NCI-H510A (cell line): ENCODE data around the gene GLT6D1.

Source experiments
- DNase-seq: peaks from one replicate; lab custom pipeline; 2025; lab: John Stamatoyannopoulos, UW

GLT6D1 gene

DNA sequence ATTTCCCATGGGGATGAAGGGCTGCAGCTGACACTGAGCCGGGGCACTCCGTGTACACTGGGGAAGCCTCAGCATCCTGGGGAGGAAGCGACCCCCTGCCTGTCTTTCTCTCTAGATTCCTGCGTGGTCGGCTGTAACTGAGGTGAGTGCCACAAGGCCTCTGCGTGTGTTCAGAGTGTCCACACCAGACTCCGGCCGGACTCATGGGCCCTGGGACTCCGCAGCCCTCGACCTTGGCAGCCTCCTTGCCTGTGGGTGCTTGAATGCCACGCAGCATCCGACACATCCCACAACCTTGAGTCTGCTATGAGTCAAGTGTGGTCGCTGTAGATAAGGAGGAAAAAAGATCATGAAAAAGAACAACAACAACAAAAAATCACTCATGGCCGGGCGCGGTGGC is 54.4 kb downstream of the GLT6D1 start:
- no peak for DNase-seq

DNA sequence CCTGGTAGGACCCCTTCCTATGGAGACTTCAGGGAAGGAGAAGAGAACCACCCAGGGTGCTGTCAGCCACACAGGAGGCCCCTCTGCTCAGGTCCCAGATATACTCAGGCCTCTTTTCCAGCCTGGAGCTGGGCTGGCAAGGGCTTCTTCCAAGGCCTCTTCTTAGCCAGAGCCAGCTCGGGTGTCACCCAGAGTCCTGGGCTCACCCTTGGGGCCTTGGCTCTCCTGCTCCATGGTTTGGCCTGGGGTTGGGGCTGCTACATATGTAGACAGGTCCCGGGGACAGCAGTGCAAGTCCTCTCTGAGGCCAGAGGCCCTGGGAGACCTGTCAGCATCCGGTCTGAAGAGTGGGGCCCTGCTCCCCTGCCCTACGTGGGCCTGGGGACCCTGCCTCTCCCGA is 55.0 kb downstream of the GLT6D1 start:
- no peak for DNase-seq

DNA sequence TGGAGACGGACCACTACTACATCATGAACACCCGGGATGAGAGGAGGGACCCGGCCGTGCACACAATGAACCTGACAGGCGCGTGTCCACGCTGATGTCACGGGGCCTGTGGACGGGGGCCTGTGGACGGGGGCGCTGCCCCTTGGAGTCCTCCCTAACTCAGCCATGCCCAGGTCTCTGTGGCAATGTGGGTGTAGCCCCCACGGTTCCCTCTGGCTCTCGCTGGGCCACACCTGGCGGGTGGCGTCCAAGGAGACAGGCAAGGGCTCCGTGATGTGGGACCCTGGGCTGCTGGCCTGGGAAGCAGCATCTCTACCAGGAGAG is 55.7 kb downstream of the GLT6D1 start:
- DNase-seq, result no peak

DNA sequence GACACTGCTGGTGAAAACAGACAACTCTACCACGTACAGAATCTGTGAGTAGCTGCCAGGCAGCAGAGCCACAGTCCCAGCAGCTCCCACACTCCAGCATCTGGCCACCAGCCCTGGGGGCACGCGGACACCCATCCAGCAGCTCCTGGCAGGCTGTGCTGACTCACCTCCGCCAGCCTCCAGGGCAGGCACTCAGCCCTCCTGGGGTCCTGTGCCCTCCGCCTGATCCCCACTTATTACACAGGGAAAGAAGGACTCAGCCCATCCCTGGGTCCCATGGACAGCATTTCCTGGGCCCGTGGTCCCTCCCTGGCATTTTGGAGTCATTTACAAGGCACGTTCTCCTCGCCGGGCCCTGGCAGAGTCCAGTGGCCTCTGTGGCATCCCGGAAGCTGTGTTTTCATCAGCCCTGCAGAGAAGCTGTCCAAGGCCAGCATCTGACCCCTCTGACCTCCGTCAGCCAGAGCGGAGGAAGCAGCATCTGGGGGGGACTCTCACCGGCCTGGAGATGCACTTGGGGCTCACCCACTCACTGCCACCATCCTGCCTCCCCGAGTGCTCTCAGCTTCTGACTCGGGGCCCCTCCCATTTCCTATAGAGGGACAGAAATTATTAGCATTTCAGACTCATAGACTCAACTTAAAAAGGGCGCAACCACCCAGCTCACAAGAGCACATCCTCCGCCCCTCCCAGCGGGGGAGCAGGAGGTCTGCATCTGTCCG is 56.2 kb downstream of the GLT6D1 start:
- DNase-seq, result no peak

DNA sequence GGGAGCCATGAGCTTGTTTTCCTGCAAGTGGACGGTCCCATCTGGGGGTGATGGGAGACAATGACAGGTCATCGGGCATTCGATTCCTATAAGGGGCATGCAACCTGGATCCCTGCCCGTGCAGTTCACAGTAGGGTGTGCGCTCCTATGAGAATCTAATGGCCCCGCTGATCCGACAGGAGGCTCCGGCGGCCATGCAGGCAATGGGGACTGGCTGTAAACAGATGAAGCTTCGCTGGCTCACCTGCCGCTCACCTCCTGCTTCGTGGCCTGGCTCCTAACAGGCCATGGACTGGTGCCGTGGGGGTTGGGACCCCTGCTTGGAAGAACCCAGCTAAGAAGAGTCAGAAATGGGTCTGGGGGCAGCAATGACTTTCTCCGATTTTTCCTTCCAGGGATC is 56.8 kb downstream of the GLT6D1 start:
- DNase-seq, result no peak

DNA sequence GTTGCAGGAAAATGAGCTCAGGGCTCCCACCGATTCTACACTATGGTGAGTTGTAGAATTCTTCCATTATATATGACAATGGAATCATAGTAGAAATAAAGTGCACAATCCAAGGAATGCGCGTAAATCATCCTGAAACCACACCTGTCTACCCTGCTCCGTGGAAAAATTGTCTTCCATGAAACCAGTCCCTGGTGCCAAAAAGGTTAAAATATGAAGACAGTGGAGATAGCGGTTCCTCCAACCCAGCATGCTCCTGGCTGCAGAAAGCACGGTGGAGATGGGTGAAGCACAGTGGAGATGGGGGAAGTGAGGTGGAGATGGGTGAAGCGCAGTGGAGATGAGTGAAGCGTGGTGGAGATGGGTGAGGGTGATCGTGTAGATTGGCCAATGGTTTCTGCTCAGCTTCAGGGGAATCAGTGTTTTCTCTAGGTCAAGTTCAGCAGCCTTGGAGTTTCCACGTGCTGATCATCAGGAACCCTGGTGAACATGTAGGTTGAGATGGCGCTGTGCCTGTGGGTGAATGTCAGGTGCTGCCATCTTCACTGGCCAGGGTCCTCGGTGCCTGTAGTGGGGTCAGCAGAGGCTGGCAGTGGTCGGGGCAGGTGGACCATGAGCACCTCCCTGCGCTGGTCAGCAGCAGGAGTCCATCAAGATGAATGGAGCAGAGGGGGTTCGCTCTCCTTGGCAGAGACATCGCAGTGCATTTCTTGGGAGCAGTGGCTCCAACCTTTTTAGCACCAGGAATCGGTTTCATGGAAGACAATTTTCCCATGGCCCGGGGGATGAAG is 57.5 kb downstream of the GLT6D1 start:
- DNase-seq, result no peak

DNA sequence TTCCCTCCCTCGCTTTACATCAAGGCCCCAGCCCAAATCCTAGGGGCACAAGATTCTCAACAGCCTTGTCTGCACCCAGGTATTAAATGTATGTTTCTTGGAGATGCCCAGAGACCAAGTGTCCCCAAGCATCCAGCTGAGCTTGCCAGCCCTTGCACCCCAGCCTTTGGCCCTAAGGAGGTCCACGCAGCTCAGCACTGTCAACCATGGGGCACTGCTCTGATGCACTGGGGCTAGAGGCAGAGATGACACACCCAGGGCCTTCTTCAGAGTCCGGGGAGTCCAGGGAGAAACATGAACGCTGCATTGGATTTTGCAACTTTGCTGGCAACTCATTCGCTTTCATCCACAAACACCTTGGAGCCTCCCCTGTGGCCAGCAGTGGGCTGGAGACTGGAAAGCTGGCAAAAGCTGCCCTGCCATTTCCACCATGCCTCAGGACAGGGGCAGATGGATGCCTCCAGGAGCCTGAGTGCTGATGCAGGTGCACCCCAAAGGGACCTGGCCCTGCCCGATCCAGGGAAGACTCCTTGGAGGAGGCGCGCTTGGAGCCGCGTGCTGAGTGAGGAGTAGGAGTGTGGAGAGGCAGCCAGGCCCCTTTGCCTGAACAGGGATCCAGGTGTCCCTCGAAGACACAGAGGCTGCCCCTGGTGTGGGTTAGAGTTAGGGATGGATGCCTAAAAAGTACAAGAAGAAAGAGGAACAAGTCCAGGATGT is 58.5 kb downstream of the GLT6D1 start:
- no peak for DNase-seq

DNA sequence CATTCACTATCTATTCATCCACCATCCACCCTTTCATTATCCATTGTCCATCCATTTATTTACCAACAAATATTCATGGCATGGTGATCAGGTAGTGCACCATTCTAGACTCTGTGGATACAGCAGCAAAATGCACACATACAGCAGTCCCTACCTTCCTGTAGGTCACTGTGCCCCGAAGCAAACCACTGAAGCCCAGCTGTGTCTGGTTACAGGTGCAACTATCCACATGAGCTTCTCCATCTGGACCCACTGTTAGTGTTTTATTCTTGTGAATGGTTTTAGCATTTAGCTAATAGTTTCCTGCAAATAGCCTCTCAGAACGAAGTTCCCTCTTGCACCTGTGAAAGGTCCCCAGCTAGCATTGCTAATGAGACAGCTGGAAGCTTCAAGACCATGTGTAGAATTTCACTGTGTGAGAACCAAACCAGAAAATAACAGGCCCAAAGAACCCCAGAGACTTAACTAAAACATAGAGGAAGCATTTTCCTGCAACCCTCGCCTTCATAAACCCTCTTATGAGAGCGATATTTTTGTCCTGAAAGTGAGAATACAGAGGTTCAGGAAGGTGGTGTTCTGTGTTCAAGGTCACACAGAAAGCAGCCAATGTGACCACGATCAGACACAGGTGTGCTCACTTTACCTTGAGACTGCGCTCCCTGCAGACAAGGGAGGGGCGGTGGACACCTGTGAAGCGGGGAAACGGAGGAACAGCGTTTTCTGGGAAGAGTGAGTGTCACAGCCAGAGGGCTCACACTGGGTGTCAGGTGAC is 59.3 kb downstream of the GLT6D1 start:
- no peak for DNase-seq

DNA sequence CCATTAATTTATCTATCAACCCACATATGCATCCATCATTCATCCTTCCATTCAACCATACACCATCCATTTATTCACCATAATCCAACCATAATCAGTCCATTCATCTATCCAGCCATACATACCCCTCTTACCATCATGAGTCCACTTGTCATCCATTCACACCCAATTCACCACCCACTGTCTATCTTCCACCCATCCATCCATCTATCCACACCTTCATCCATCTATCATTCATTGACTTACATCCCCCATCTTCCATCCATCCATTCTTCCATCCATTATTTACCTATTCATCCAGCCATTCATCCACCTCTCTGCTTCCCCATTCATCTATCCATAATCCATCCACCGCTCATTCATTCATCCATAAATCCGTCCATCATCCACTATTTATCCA is 60.0 kb downstream of the GLT6D1 start:
- DNase-seq, result no peak

DNA sequence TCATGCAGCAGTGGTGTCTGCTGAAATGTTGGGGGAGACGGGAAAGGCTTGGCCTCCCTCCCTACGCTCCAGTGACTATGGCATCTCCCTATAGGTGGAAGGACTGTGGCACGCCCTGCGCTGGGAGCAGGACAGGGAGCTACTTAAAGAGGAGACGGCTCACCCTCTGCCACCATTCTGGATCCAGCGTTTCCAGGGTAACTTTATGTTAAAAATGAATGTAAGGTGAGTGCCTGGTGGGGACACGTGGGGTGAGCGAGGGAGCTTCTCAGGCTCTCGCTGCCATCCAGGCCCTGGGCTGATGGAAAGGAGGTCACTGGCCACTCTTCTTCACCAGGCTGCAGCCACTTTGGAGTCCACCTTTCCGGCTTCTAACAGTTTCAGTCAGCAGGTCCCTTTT is 62.1 kb downstream of the GLT6D1 start:
- DNase-seq, result no peak

DNA sequence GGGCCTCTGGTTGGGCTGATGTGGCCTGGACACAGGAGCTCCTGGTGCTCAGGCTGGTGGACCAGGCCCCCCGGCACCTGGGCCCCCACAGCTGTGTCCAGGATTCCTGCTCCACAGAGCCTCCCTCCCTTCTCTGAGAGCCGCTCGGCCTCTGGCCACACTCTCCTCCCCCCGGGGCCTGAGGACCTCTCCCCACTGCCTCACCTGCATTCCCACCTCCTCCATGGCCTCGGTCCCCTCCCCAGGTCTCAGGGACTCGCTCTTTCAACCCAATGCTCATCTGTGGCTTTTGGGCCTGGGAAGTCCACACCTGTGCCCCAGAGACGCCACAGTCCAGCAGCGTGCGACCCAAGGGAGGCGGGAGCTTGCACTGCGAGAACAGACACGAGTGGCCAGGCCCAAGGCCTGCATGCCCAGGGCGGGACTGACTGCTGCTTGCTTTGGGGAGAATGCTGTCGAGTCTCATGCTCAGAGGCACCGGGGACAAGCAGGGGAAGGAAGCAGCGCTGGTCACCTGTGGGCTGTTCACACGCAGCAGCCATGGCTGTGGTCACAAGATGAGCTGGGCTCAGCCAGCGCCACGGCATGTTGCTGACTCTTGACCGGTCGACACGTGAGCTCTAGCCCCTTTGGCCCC is 63.2 kb downstream of the GLT6D1 start:
- DNase-seq, result no peak

DNA sequence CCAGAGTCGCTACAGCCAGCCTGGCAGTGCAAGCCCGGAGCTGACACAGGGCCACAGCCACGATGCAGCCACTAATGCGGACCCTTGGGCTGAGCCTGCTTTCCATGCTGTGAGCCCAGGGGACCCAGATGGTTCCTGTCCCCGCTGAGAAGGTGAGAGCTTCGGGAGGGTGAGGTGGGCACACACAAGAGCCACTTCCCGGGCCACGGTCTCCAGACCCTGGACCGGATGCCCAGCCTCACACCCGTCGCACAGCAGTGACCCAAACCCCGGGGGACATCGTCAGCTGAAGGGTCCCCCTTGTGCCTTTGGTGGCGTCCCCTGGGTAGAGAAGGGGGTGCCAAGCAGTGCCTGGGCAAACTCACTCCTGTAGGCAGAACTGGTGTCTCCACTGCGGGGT is 64.4 kb downstream of the GLT6D1 start:
- no peak for DNase-seq

DNA sequence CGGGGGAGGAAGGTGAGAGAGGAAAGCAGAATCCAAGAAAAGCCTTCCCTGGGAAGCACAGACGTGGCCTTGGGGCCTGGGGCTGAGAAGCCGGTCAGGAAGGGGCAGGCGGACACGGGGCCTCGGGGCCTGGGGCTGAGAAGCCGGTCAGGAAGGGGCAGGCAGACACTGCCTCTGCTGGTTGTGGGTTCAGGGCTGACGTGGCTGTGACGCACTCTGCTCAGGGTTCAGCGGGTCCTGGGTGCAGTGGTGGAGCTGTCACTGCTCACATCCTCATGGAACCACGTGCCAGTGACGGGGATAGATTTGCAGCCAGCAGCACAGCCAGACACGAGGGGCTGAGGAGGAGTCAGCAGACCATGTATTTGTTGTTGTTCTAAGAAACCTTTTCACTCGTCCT is 65.0 kb downstream of the GLT6D1 start:
- no peak for DNase-seq
